ENCODE results near the gene PRPF6. TPM values are rescaled to one million over a fixed set of nuclear protein-coding genes. Genes with fewer than 3 reads are reported as not detected.

The PRPF6 gene
- total and polyA plus RNA-seq, 2 of the 13 experiments (the other 11 are each of a cell fraction or from before 2014, with no cell fraction given): 63.7 to 101 TPM

GRCh38 chr20:64063389-64064144 lies 82.6 kb downstream of the PRPF6 start (continued):
- TF ChIP-seq PRDM15 (CRISPR knock-in tag; IDR thresholded peaks at IDR 0.05) (no peak), ZNF3 (CRISPR knock-in tag; IDR thresholded peaks at IDR 0.05) (no peak), ZNF10 (CRISPR knock-in tag; IDR thresholded peaks at IDR 0.05; ENCODE audit: borderline replicate concordance, low read depth) (no peak), ZBTB49 (CRISPR knock-in tag; IDR thresholded peaks at IDR 0.05; ENCODE audit: borderline replicate concordance) (0 out of 2 replicates have a peak, but pooled peaks have one; percentile 9), ZNF609 (CRISPR knock-in tag; IDR thresholded peaks at IDR 0.05; ENCODE audit: borderline replicate concordance) (no peak; the same call in 1 of the 2 replicates), THAP11 (CRISPR knock-in tag; IDR thresholded peaks at IDR 0.05) (peak; percentile 54), MAF1 (CRISPR knock-in tag; IDR thresholded peaks at IDR 0.05; ENCODE audit: borderline replicate concordance) (no peak), E2F1 (CRISPR knock-in tag; IDR thresholded peaks at IDR 0.05) (no peak), NCOA2 (CRISPR knock-in tag; IDR thresholded peaks at IDR 0.05) (no peak), ZNF619 (CRISPR knock-in tag; IDR thresholded peaks at IDR 0.05) (peak; percentile 11; the same call in 1 of the 2 replicates), SOX5 (CRISPR knock-in tag; IDR thresholded peaks at IDR 0.05; ENCODE audit: borderline replicate concordance) (no peak), ARNTL (CRISPR knock-in tag; IDR thresholded peaks at IDR 0.05) (no peak)

Data from HepG2 (cell line).